NCI-H748 (cell line): ENCODE measurements around the gene SRPX2.
"Not testable (repeated sequence)": the region's sequence is repeated elsewhere in the genome, so short reads cannot be mapped to it uniquely, and the experiment has no call there.

ENCODE experiments used
- DNase-seq: peaks from one replicate; lab custom pipeline; 2025; ENCODE audit not compliant: unreplicated experiment; lab: John Stamatoyannopoulos, UW

Gene SRPX2

GRCh38 chrX:100696699-100697351 is 52.8 kb downstream of the SRPX2 start:
- no peak for DNase-seq

- DNase-seq: no peak
Observed at GRCh38 chrX:100698551-100698950, 54.6 kb downstream of the SRPX2 start.

GRCh38 chrX:100700809-100701208 is 56.8 kb downstream of the SRPX2 start:
- no peak for DNase-seq

- DNase-seq: no peak
Observed at GRCh38 chrX:100704581-100705203, 60.7 kb downstream of the SRPX2 start.

- no peak for DNase-seq
Observed at GRCh38 chrX:100710816-100711215, 66.8 kb downstream of the SRPX2 start.

- DNase-seq: peak; percentile 45
Observed at GRCh38 chrX:100717363-100717762, 73.4 kb downstream of the SRPX2 start.

- no peak for DNase-seq
Observed at GRCh38 chrX:100719139-100719538, 75.1 kb downstream of the SRPX2 start.

GRCh38 chrX:100720301-100720700 is 76.3 kb downstream of the SRPX2 start:
- DNase-seq: peak; percentile 39

GRCh38 chrX:100721328-100721727 is 77.3 kb downstream of the SRPX2 start:
- DNase-seq: no peak

- DNase-seq: not testable (repeated sequence)
Observed at GRCh38 chrX:100724006-100724405, 80.0 kb downstream of the SRPX2 start.
